KMS-11 (cell line): ENCODE measurements around the gene NLGN1.

ENCODE experiments used
- H2AFZ ChIP-seq: fragments of 200-600 bp; sonication (generic); 2 replicates; pipeline ENCODE4 v1.6.1; 2016; ENCODE audit warnings: antibody characterized with exemption, mixed run types, low read depth
- H3K27ac ChIP-seq: fragments of 200-600 bp; sonication (generic); 2 replicates; pipeline ENCODE4 v1.6.1; 2016; ENCODE audit warnings: mild to moderate bottlenecking, mixed run types
- H3K27me3 ChIP-seq: fragments of 200-600 bp; sonication (generic); 2 replicates; pipeline ENCODE4 v1.6.1; 2017; ENCODE audit warnings: mild to moderate bottlenecking, low read depth, mixed run types, moderate library complexity; ENCODE audit not compliant: insufficient read depth
- H3K36me3 ChIP-seq: fragments of 200-600 bp; sonication (generic); 2 replicates; pipeline ENCODE4 v1.6.1; 2017; ENCODE audit warnings: mild to moderate bottlenecking, mixed run types; ENCODE audit not compliant: insufficient read depth
- H3K4me1 ChIP-seq: fragments of 200-600 bp; sonication (generic); 2 replicates; pipeline ENCODE4 v1.6.1; 2016; ENCODE audit warnings: mild to moderate bottlenecking, low read depth, mixed run types; ENCODE audit not compliant: poor library complexity, severe bottlenecking
- H3K4me2 ChIP-seq: fragments of 200-600 bp; sonication (generic); 2 replicates; pipeline ENCODE4 v1.7.0; 2016; ENCODE audit warnings: mild to moderate bottlenecking, mixed run types
- H3K4me3 ChIP-seq: fragments of 200-600 bp; sonication (generic); IDR thresholded peaks from 2 replicates; pipeline ENCODE4 v1.6.1; 2017; ENCODE audit warnings: low read depth, low read length, mixed read lengths; ENCODE audit not compliant: insufficient read depth
- H3K79me2 ChIP-seq: fragments of 200-600 bp; sonication (generic); 2 replicates; pipeline ENCODE4 v1.6.1; 2016; ENCODE audit warnings: low read depth, mixed run types; ENCODE audit not compliant: insufficient read depth
- H3K9ac ChIP-seq: fragments of 200-600 bp; sonication (generic); 2 replicates; pipeline ENCODE4 v1.6.1; 2016; ENCODE audit warnings: mild to moderate bottlenecking, mixed run types
- H4K20me1 ChIP-seq: fragments of 200-600 bp; sonication (generic); 2 replicates; pipeline ENCODE4 v1.6.1; 2016; ENCODE audit warnings: mild to moderate bottlenecking, mixed run types; ENCODE audit not compliant: insufficient read depth
- TF ChIP-seq, protein P1 (sequence below): fragments of 200-600 bp; sonication (generic); conservative IDR thresholded peaks from 2 replicates; pipeline ENCODE4 v1.6.1; 2017; ENCODE audit warnings: low read depth, mild to moderate bottlenecking, antibody characterized with exemption, low read length, moderate library complexity, mixed read lengths

NLGN1 gene

DNA sequence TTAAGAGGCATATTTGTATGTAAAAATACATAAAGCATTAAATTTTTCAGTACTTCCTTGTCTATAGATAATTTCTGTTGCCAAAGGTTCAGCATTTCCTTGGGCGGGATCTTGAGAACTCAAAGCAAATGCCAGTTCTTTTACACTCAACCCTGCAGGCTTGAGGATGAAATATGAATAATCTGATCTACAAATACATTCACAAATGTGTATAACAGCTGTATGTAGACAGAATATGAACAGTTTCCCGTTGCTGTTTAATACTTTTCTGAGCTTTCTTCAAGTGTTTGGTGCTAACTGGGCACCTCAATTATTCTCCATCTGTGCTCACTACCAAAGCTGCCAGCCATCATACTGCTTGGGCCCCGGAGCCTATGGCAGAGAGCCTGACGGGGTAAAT lies 661.3 kb downstream of the NLGN1 start:
- Histone ChIP-seq H3K27me3 (no peaks in the 10 kb centered on the region), H3K4me1 (no peaks in the 10 kb centered on the region), H3K4me2 (no peak overlapping the region), H3K79me2 (no peaks in the 10 kb centered on the region), H3K9ac (no peak overlapping the region), H3K36me3 (no peaks in the 10 kb centered on the region; the same call in 1 of the 2 replicates), H3K27ac (no peak overlapping the region), H3K4me3 (no peak overlapping the region), H2AFZ (no peak overlapping the region), H4K20me1 (no peaks in the 10 kb centered on the region)
- TF ChIP-seq, protein P1, sequence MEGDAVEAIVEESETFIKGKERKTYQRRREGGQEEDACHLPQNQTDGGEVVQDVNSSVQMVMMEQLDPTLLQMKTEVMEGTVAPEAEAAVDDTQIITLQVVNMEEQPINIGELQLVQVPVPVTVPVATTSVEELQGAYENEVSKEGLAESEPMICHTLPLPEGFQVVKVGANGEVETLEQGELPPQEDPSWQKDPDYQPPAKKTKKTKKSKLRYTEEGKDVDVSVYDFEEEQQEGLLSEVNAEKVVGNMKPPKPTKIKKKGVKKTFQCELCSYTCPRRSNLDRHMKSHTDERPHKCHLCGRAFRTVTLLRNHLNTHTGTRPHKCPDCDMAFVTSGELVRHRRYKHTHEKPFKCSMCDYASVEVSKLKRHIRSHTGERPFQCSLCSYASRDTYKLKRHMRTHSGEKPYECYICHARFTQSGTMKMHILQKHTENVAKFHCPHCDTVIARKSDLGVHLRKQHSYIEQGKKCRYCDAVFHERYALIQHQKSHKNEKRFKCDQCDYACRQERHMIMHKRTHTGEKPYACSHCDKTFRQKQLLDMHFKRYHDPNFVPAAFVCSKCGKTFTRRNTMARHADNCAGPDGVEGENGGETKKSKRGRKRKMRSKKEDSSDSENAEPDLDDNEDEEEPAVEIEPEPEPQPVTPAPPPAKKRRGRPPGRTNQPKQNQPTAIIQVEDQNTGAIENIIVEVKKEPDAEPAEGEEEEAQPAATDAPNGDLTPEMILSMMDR, result no peak

DNA sequence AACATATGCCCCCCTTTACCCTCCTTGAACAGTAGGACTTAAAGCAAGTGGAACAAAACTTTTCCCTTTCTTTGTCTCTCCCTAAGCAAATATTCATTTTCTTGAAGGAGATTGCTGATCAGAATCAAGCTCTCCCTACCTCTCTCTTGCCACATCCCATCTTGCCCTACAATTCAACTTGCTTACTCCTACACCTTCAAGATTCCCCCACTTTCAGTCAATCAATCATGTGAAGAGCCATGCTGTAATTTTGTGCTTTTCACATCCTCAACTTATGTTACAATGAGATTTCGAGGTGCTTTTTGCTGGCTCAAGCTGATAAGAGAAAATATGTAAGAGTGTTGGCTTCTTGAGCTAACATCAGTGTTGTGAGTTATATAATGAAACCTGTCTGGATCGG lies 662.9 kb downstream of the NLGN1 start:
- no peak overlapping the region for H2AFZ ChIP-seq
- H3K27me3 ChIP-seq, result no peaks in the 10 kb centered on the region
- H3K79me2 ChIP-seq, result no peaks in the 10 kb centered on the region
- TF ChIP-seq, protein P1, result no peak
- no peak overlapping the region for H3K9ac ChIP-seq
- no peaks in the 10 kb centered on the region; the same call in 1 of the 2 replicates for H3K36me3 ChIP-seq
- H3K27ac ChIP-seq, result no peak overlapping the region
- no peak overlapping the region for H3K4me2 ChIP-seq
- no peaks in the 10 kb centered on the region for H3K4me1 ChIP-seq
- no peak overlapping the region for H3K4me3 ChIP-seq
- no peaks in the 10 kb centered on the region for H4K20me1 ChIP-seq

DNA sequence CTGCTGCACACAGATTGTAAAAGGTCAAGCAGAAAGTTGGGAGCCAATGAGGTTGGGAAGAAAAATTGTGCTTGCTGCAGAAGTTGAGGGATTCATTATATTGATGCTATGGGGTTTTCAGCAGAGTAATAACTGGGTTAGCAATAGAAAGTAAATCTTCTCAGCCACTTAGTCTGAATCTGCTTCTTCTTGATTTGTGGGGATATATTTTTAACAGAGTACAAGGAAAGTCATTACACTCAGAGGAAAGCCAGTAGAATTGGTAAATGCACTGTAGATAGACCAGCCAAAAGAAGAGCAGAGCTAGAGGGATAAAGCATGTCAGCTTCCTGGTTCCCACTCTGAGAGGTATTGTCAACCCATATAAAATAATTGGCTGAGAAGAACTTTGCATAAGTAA lies 663.6 kb downstream of the NLGN1 start:
- Histone ChIP-seq H3K27ac (no peak overlapping the region), H3K9ac (no peak overlapping the region), H3K4me2 (no peak overlapping the region), H3K4me3 (no peak overlapping the region), H2AFZ (no peak overlapping the region), H3K79me2 (no peaks in the 10 kb centered on the region), H3K27me3 (no peaks in the 10 kb centered on the region), H3K4me1 (peaks cover 5% of the 10 kb centered on the region), H4K20me1 (no peaks in the 10 kb centered on the region), H3K36me3 (no peaks in the 10 kb centered on the region; the same call in 1 of the 2 replicates)
- TF ChIP-seq, protein P1, result no peak

GRCh38 chr3:174061731-174062130 lies 664.2 kb downstream of the NLGN1 start:
- Histone ChIP-seq H2AFZ (no peak overlapping the region), H3K27ac (no peak overlapping the region), H3K79me2 (no peaks in the 10 kb centered on the region), H3K9ac (no peak overlapping the region), H3K4me2 (no peak overlapping the region), H3K4me1 (peaks cover 10% of the 10 kb centered on the region), H4K20me1 (no peaks in the 10 kb centered on the region), H3K36me3 (no peaks in the 10 kb centered on the region), H3K27me3 (no peaks in the 10 kb centered on the region), H3K4me3 (no peak overlapping the region)
- TF ChIP-seq, protein P1, result no peak

DNA sequence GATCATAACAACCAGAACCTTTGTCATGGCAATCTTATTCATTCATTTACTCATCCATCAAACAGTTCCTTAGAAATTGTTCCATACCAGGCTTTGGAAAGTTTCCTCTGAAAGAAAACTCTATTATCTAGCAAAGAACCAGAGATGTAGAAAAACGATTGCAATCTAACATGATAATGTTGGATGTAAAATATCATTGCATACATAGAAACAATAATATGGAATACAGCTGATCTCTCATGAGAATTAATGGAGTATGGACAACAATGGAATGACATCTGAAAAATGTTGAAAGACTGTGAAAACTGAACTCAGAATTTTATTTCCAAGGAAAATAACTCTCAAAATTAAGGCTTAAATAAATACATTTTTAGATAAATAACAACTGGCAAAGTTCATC lies 665.4 kb downstream of the NLGN1 start:
- no peak overlapping the region for H3K27ac ChIP-seq
- TF ChIP-seq, protein P1, result no peak
- H2AFZ ChIP-seq, result no peak overlapping the region
- no peaks in the 10 kb centered on the region for H3K27me3 ChIP-seq
- no peak overlapping the region for H3K4me2 ChIP-seq
- no peak overlapping the region for H3K9ac ChIP-seq
- no peaks in the 10 kb centered on the region for H3K79me2 ChIP-seq
- no peaks in the 10 kb centered on the region for H4K20me1 ChIP-seq
- H3K36me3 ChIP-seq, result no peaks in the 10 kb centered on the region
- H3K4me1 ChIP-seq, result peaks cover 12% of the 10 kb centered on the region
- H3K4me3 ChIP-seq, result no peak overlapping the region
